Fibroblast of mammary gland (primary cell): Measurements from ENCODE around the gene ABHD17C.
A peak's percentile ranks its signal among the peaks of the same experiment; 100 is the strongest.

Experiments
- DNase-seq: peaks from one replicate; pipeline ENCODE4 v3.0.0-alpha.2; 2010; ENCODE audit warnings: low read depth
- H3K4me3 ChIP-seq: 2 replicates; pipeline ENCODE4 v1.5.1; 2011; ENCODE audit warnings: low read depth, mild to moderate bottlenecking, low read length, moderate library complexity; ENCODE audit not compliant: control insufficient read depth
- TF ChIP-seq, protein P1 (sequence below): conservative IDR thresholded peaks from 2 replicates; pipeline ENCODE4 v1.5.1; 2011; ENCODE audit warnings: low read depth, low read length, inconsistent platforms; ENCODE audit not compliant: control insufficient read depth, insufficient read depth

The ABHD17C gene

DNA sequence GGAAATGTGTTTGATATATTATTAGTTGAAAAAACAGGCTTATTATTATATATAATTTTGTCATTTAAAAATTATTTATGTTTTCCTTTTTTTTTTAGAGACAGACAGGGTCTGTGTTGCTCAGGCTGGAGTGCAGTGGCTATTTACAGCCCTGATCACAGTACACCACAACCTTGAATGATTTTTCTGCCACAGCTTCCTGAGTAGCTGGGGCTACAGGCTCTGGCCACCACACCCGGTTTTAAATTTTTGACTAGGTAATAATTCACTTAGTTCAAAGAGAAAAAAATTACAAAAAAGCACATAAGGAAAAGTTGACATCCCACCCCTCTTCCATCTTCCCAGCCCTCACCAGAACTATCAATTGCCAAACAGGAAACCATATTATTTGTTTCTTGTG lies 79.4 kb downstream of the ABHD17C start:
- no peak for DNase-seq
- H3K4me3 ChIP-seq, result no peak overlapping the region
- TF ChIP-seq, protein P1, sequence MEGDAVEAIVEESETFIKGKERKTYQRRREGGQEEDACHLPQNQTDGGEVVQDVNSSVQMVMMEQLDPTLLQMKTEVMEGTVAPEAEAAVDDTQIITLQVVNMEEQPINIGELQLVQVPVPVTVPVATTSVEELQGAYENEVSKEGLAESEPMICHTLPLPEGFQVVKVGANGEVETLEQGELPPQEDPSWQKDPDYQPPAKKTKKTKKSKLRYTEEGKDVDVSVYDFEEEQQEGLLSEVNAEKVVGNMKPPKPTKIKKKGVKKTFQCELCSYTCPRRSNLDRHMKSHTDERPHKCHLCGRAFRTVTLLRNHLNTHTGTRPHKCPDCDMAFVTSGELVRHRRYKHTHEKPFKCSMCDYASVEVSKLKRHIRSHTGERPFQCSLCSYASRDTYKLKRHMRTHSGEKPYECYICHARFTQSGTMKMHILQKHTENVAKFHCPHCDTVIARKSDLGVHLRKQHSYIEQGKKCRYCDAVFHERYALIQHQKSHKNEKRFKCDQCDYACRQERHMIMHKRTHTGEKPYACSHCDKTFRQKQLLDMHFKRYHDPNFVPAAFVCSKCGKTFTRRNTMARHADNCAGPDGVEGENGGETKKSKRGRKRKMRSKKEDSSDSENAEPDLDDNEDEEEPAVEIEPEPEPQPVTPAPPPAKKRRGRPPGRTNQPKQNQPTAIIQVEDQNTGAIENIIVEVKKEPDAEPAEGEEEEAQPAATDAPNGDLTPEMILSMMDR, result no peak

DNA sequence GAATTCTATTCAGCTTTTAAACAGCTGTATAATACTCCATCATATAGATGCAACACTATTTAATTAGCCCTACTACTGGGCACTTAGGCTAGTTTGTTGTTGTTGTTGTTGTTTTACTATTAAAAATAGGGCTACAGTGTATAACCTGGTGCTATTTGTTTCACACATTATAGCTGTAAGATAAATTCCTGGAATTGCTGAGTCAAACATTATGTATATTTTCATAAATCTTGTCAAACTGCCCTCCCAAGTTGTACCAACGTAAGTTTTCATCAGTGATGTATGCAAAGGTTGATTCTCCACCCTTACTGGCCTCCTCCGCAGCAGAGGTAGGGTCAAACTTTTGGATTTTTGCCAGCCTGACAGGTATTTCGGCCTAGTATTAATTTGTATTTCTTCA lies 80.2 kb downstream of the ABHD17C start:
- DNase-seq, result no peak
- TF ChIP-seq, protein P1, result no peak

DNA sequence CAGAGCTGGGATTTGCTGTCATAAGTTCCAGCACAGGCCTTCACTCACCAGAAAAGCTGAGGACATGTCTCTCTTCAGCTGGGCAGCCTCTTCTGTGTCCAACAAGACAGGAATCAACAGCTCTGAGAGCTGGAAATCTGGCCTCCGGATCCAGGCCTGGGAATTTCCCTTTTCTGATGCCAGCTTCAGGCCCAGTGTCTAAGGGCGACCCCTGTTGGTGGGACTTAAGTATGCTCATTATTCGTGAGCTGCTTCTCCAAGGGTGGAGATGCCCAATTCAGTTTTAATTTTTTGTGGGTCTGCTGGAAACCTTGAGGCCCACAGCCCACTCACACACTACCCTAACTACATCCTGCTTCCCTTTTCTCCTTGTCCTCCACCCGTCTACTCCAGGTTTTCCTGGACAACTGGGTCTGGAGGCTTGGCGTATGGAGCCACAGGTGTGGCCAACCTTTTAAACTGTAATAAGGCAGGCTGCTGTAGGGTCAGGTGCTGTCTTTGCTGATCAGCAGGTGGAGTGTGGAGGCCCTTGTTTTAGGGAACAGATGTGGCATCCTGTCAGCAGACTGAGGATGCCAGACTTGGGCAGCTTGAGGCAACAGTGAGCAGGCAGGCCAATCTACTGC lies 81.4 kb downstream of the ABHD17C start:
- no peak overlapping the region for H3K4me3 ChIP-seq
- DNase-seq, result peak; percentile 80
- TF ChIP-seq, protein P1, result peak; percentile 93

More for the DNA sequence above, 80.2 kb downstream of the ABHD17C start:
- no peak overlapping the region for H3K4me3 ChIP-seq

DNA sequence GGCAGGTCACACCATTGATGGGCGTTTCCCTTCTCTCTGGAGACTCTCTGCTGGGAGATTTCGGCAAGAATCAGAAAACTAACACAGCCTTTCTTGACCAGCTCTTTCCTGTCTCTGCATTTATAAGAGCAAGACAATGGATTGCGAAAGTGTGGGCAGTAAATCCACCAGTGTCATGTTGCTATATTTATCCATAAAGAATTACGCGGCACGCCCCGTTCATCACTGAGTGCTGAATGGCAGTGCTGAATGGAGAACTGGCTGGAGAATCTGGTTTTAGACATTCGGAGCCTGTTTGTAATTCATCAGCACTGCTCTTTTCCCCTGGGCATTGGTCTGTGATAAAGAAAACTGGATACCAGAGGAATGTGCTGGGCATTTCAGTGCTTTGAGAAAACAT lies 82.0 kb downstream of the ABHD17C start:
- peak; percentile 91 for DNase-seq
- H3K4me3 ChIP-seq, result no peak overlapping the region
- TF ChIP-seq, protein P1, result no peak

DNA sequence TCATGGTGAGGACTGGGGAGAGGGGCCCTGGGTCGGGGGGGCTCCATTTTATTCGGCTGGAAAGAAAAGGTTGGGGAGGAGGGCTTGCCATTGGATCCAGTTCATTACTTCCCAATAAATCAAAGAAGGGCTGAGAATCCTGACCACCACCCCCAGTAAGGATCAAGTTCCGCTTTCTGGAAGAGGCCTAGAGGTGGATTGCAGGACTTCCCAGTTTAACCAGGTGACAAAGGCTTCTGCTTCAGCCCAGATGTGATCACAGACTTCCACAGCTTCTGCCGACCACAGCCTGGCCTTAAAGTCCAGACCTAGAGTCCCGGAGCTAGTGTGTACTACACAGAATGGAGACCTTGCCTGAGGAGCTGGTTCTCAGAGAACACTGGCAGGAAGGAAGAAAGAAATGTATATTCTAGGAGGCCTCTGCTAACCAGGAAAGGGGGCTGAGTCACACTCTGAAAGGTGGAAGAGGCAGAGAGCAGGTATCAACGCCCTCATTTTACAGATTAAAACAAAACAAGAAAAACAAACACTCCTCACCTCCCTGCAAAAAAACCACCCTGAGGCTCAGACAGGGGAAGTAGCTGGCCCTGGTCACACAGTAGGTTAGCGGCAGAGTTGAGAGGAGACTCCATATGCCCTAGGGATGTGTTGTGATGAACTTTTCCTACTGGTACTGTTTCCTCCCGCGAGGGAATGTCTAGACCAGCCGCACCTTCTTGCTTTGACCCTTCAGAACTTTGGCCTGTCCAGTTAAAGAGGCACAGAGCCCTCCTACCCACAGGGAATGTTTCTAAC lies 82.9 kb downstream of the ABHD17C start:
- TF ChIP-seq, protein P1, result no peak
- DNase-seq, result no peak
- H3K4me3 ChIP-seq, result no peak overlapping the region

DNA sequence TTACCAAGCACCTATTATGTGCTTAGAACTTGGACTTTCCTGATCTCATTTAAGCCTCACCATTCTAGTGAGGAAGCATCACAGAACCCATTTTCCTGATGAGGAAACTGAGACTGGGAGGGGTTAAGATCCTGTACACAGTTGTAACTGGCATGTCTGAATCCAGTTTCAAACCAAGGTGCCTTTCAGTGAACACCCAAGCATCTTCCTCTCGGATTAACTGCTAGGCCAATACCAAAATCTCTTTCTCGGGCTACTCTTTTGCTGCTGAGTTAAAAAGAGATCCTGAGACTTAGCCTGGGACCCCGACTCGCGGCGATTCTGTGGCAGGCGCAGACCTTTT lies 83.5 kb downstream of the ABHD17C start:
- no peak overlapping the region for H3K4me3 ChIP-seq
- TF ChIP-seq, protein P1, result no peak
- DNase-seq, result no peak
